OCI-LY7 (cell line): ENCODE data around the gene NYNRIN. TPM values are rescaled to one million over a fixed set of nuclear protein-coding genes. Genes with fewer than 3 reads are reported as not detected.

Source experiments
- BruUV-seq: library from RNA; stranded (reverse); fragments of 400-500 nt; replicated peaks from 2 replicates; lab custom pipeline; 2021; lab: Mats Ljungman, UMichigan
- CTCF ChIA-PET: fragments of 300-600 bp; sonication (Branson Sonifier 250); formaldehyde crosslinking; loops from one replicate; lab custom pipeline; 2022; ENCODE audit warnings: antibody characterized with exemption; ENCODE audit not compliant: unreplicated experiment; lab: Charles Lee
- POLR2A ChIA-PET: fragments of 300-600 bp; sonication (Branson Sonifier 250); formaldehyde crosslinking; loops from one replicate; lab custom pipeline; 2022; ENCODE audit warnings: antibody characterized with exemption; lab: Charles Lee
- DNase-seq: peaks from one replicate; pipeline ENCODE4 v3.0.0-alpha.2; 2015; ENCODE audit warnings: low spot score
- H2AFZ ChIP-seq: fragments of 200-600 bp; sonication (generic), shearing (Covaris generic); 2 replicates; pipeline ENCODE4 v1.6.1; 2014; ENCODE audit warnings: mild to moderate bottlenecking, antibody characterized with exemption, low read length, moderate library complexity
- H3K27ac ChIP-seq: fragments of 200-600 bp; sonication (generic); 2 replicates; pipeline ENCODE4 v1.5.1; 2014; ENCODE audit warnings: mixed run types, low read depth, mild to moderate bottlenecking, moderate library complexity, low read length, inconsistent platforms; ENCODE audit not compliant: poor library complexity, severe bottlenecking
- H3K36me3 ChIP-seq: fragments of 200-600 bp; sonication (generic); 2 replicates; pipeline ENCODE4 v1.6.1; 2014; ENCODE audit warnings: mild to moderate bottlenecking, antibody characterized with exemption, low read length, moderate library complexity, mixed read lengths; ENCODE audit not compliant: insufficient read depth
- H3K4me1 ChIP-seq: fragments of 200-600 bp; sonication (generic); 2 replicates; pipeline ENCODE4 v1.5.1; 2014; ENCODE audit warnings: mild to moderate bottlenecking, low read length; ENCODE audit not compliant: insufficient read depth, poor library complexity, severe bottlenecking
- H3K4me2 ChIP-seq: fragments of 200-600 bp; sonication (generic); 2 replicates; pipeline ENCODE4 v1.6.1; 2014; ENCODE audit warnings: mild to moderate bottlenecking, low read length
- H3K4me3 ChIP-seq: fragments of 200-600 bp; sonication (generic); 2 replicates; pipeline ENCODE4 v1.5.1; 2014; ENCODE audit warnings: mild to moderate bottlenecking, low read depth, low read length; ENCODE audit not compliant: poor library complexity, severe bottlenecking
- H3K79me2 ChIP-seq: fragments of 200-600 bp; sonication (generic); 2 replicates; pipeline ENCODE4 v1.6.1; 2016; ENCODE audit warnings: low read depth, mild to moderate bottlenecking, low read length, moderate library complexity, mixed read lengths; ENCODE audit not compliant: insufficient read depth
- H3K9me2 ChIP-seq: fragments of 200-600 bp; sonication (generic); 2 replicates; pipeline ENCODE4 v1.6.1; 2016; ENCODE audit warnings: mild to moderate bottlenecking, low read length, mixed read lengths; ENCODE audit not compliant: insufficient read depth
- H3K9me3 ChIP-seq: fragments of 200-600 bp; sonication (generic); 2 replicates; pipeline ENCODE4 v1.6.1; 2014; ENCODE audit warnings: mild to moderate bottlenecking, mixed run types, low read length, mixed read lengths
- H4K20me1 ChIP-seq: fragments of 200-600 bp; sonication (generic); 2 replicates; pipeline ENCODE4 v1.6.1; 2014; ENCODE audit warnings: mild to moderate bottlenecking, antibody characterized with exemption, low read length, moderate library complexity, mixed read lengths; ENCODE audit not compliant: insufficient read depth
- CTCF ChIP-seq: fragments of 200-600 bp; sonication (generic); conservative IDR thresholded peaks from 2 replicates; pipeline ENCODE4 v1.5.1; 2014; ENCODE audit warnings: mild to moderate bottlenecking, antibody characterized with exemption, low read length, moderate library complexity, mixed read lengths
- EZH2phosphoT487 ChIP-seq: fragments of 200-600 bp; sonication (generic); IDR thresholded peaks from 2 replicates; pipeline ENCODE4 v1.6.1; 2018; ENCODE audit warnings: low read depth, borderline replicate concordance, mild to moderate bottlenecking, mixed run types, antibody characterized with exemption, low read length, moderate library complexity, mixed read lengths
- intact Hi-C: fragments of 100-400 bp; cut with micrococcal nuclease; formaldehyde crosslinking; loops from one replicate; pipeline ENCODE4 v1.10.0; 2022; ENCODE audit not compliant: unreplicated experiment
- total RNA-seq, 2 experiments: library from RNA; depleted of rRNA in 1 of 2; stranded (reverse); fragments of >200 nt in 1 of 2; shearing (Covaris generic) in 1 of 2; gene quantifications; 2 replicates each; pipeline ENCODE4 v1.2.3, GENCODE V29; 2014 to 2022

The NYNRIN gene
- total RNA-seq, 2 experiments from 2014 or later, result 0.13 TPM; not detected in 1

GRCh38 chr14:24377126-24377525 lies 21.7 kb upstream of the NYNRIN start:
- CTCF ChIA-PET, result no interaction called here
- no TSS peak for BruUV-seq

GRCh38 chr14:24377657-24378056 lies 21.1 kb upstream of the NYNRIN start:
- Histone ChIP-seq H3K9me3 (no peaks in the 10 kb centered on the region), H3K9me2 (no peaks in the 10 kb centered on the region), H3K4me1 (no peaks in the 10 kb centered on the region), H3K79me2 (no peaks in the 10 kb centered on the region), H3K4me2 (no peak overlapping the region), H2AFZ (no peak overlapping the region), H3K4me3 (no peak overlapping the region), H3K36me3 (peaks cover 9% of the 10 kb centered on the region; the same call in 1 of the 2 replicates), H4K20me1 (no peaks in the 10 kb centered on the region), H3K27ac (no peak overlapping the region)
- CTCF ChIA-PET, result no interaction called here
- no peak for TF ChIP-seq CTCF
- TF ChIP-seq EZH2phosphoT487, result no peak
- BruUV-seq, result no TSS peak
- POLR2A ChIA-PET, result interaction anchor here (0.9 kb wide), 2 partner anchors 12 to 54 kb away, joined by 3 to 5 read pairs; no protein-coding TSS in a partner anchor
- DNase-seq, result no peak
- intact Hi-C loops, result no loop called here

More at GRCh38 chr14:24377126-24377525, 21.7 kb upstream of the NYNRIN start:
- H2AFZ ChIP-seq, result no peak overlapping the region
- DNase-seq, result no peak
- H3K27ac ChIP-seq, result no peak overlapping the region
- peaks cover 9% of the 10 kb centered on the region; the same call in 1 of the 2 replicates for H3K36me3 ChIP-seq
- H3K4me2 ChIP-seq, result no peak overlapping the region
- no peaks in the 10 kb centered on the region for H3K79me2 ChIP-seq
- no peaks in the 10 kb centered on the region for H3K4me1 ChIP-seq
- H3K4me3 ChIP-seq, result no peak overlapping the region
- no peaks in the 10 kb centered on the region for H3K9me3 ChIP-seq
- POLR2A ChIA-PET, result interaction anchor here (0.9 kb wide), 1 partner anchor 11 kb away, joined by 5 read pairs; no protein-coding TSS in a partner anchor
- H3K9me2 ChIP-seq, result no peaks in the 10 kb centered on the region
- intact Hi-C loops, result no loop called here
- TF ChIP-seq EZH2phosphoT487, result no peak
- TF ChIP-seq CTCF, result no peak
- no peaks in the 10 kb centered on the region for H4K20me1 ChIP-seq

GRCh38 chr14:24378327-24378726 lies 20.5 kb upstream of the NYNRIN start:
- ChIA-PET POLR2A (interaction anchor here (0.9 kb wide), 1 partner anchor 53 kb away, joined by 3 read pairs; no protein-coding TSS in a partner anchor), CTCF (no interaction called here)
- Histone ChIP-seq H3K36me3 (peaks cover 3% of the 10 kb centered on the region; the same call in 1 of the 2 replicates), H2AFZ (no peak overlapping the region), H3K9me2 (no peaks in the 10 kb centered on the region), H3K4me1 (no peaks in the 10 kb centered on the region), H3K4me2 (no peak overlapping the region), H3K79me2 (no peaks in the 10 kb centered on the region), H4K20me1 (no peaks in the 10 kb centered on the region), H3K4me3 (no peak overlapping the region), H3K9me3 (no peaks in the 10 kb centered on the region), H3K27ac (no peak overlapping the region)
- intact Hi-C loops, result no loop called here
- no peak for DNase-seq
- BruUV-seq, result no TSS peak
- TF ChIP-seq CTCF (no peak), EZH2phosphoT487 (no peak)
